GM18498 (cell line): ENCODE data around the gene KRTAP4-6.
"Not testable (repeated sequence)": the region's sequence is repeated elsewhere in the genome, so short reads cannot be mapped to it uniquely, and the experiment has no call there.

Source experiments
- ATAC-seq: cut with Tn5 transposase; IDR thresholded peaks from one replicate; pipeline ENCODE4 v1.9.1; 2021; ENCODE audit warnings: mild to moderate bottlenecking, moderate library complexity; ENCODE audit not compliant: unreplicated experiment

Gene KRTAP4-6

GRCh38 chr17:41140360-41141131, at the start of gene KRTAP4-6:
Gene KRTAP4-6 (minus strand): TSS chr17:41140544. CDS start chr17:41140487, 57 bp downstream.
- ATAC-seq = no peak

GRCh38 chr17:41189837-41190318, 49.5 kb upstream of the KRTAP4-6 start, which contains the start of gene KRTAP9-1:
Gene KRTAP9-1 (plus strand): TSS chr17:41189887. CDS start chr17:41189887, 0 bp downstream.
- not testable (repeated sequence) for ATAC-seq

GRCh38 chr17:41186872-41187271, 46.5 kb upstream of the KRTAP4-6 start:
- ATAC-seq = no peak

GRCh38 chr17:41185001-41185400, 44.7 kb upstream of the KRTAP4-6 start:
- no peak for ATAC-seq

GRCh38 chr17:41184480-41184961, 44.2 kb upstream of the KRTAP4-6 start, which contains the start of gene KRTAP4-1:
Gene KRTAP4-1 (minus strand): TSS chr17:41184911. CDS start chr17:41184854, 57 bp downstream.
- ATAC-seq = no peak

- ATAC-seq = no peak
Measured at GRCh38 chr17:41178843-41179616, 38.7 kb upstream of the KRTAP4-6 start.

- ATAC-seq = no peak
Measured at GRCh38 chr17:41178341-41178740, 38.0 kb upstream of the KRTAP4-6 start.

GRCh38 chr17:41177727-41178271, 37.5 kb upstream of the KRTAP4-6 start, which contains the start of gene KRTAP4-2:
Gene KRTAP4-2 (minus strand): TSS chr17:41178221. CDS start chr17:41178164, 57 bp downstream.
- no peak for ATAC-seq

- no peak for ATAC-seq
Measured at GRCh38 chr17:41176744-41177387, 36.5 kb upstream of the KRTAP4-6 start.

- ATAC-seq = no peak
Measured at GRCh38 chr17:41171886-41172285, 31.5 kb upstream of the KRTAP4-6 start.

- no peak for ATAC-seq
Measured at GRCh38 chr17:41168121-41168520, 27.8 kb upstream of the KRTAP4-6 start, which contains the start of gene KRTAP4-3. Gene KRTAP4-3 (minus strand): TSS chr17:41168221. CDS start chr17:41168172, 49 bp downstream.

GRCh38 chr17:41167561-41167960, 27.2 kb upstream of the KRTAP4-6 start:
- ATAC-seq = no peak

GRCh38 chr17:41163828-41164227, 23.5 kb upstream of the KRTAP4-6 start:
- ATAC-seq = no peak

- ATAC-seq = no peak
Measured at GRCh38 chr17:41160648-41161047, 20.3 kb upstream of the KRTAP4-6 start, which contains the start of gene KRTAP4-4. Gene KRTAP4-4 (minus strand): TSS chr17:41160748. CDS start chr17:41160691, 57 bp downstream.

GRCh38 chr17:41160190-41160589, 19.8 kb upstream of the KRTAP4-6 start:
- ATAC-seq = not testable (repeated sequence)

- no peak for ATAC-seq
Measured at GRCh38 chr17:41153856-41154255, 13.5 kb upstream of the KRTAP4-6 start.

- ATAC-seq = no peak
Measured at GRCh38 chr17:41151525-41151924, 11.2 kb upstream of the KRTAP4-6 start.

- ATAC-seq = no peak
Measured at GRCh38 chr17:41150026-41150425, 9.7 kb upstream of the KRTAP4-6 start.

GRCh38 chr17:41149652-41149985, 9.3 kb upstream of the KRTAP4-6 start, which contains the start of gene KRTAP4-5:
Gene KRTAP4-5 (minus strand): TSS chr17:41149825. CDS start chr17:41149767, 58 bp downstream.
- ATAC-seq = no peak

GRCh38 chr17:41148971-41149651, 8.8 kb upstream of the KRTAP4-6 start:
- ATAC-seq = not testable (repeated sequence)
